H9 (cell line): ENCODE results near the gene FBXO27. TPM values are rescaled to one million over a fixed set of nuclear protein-coding genes. Genes with fewer than 3 reads are reported as not detected.

ENCODE experiments used
- DNase-seq: peaks from one replicate; pipeline ENCODE4 v3.0.0-alpha.2; 2017
- H2AFZ ChIP-seq: one replicate; pipeline ENCODE4 v1.6.1; 2013; ENCODE audit warnings: mild to moderate bottlenecking, low read length, control low read depth, moderate library complexity
- H2AK5ac ChIP-seq: 2 replicates; pipeline ENCODE4 v1.6.1; 2013; ENCODE audit warnings: low read length, control low read depth, mixed read lengths; ENCODE audit not compliant: insufficient read length
- H2BK120ac ChIP-seq: one replicate; pipeline ENCODE4 v1.6.1; 2013; ENCODE audit warnings: low read depth, mild to moderate bottlenecking, low read length, control low read depth, inconsistent platforms; ENCODE audit not compliant: poor library complexity, severe bottlenecking
- H2BK12ac ChIP-seq: 2 replicates; pipeline ENCODE4 v1.6.1; 2013; ENCODE audit warnings: low read length, control low read depth, mixed read lengths, low read depth; ENCODE audit not compliant: insufficient read length
- H2BK15ac ChIP-seq: 2 replicates; pipeline ENCODE4 v1.6.1; 2013; ENCODE audit warnings: low read depth, low read length, control low read depth
- H2BK20ac ChIP-seq: one replicate; pipeline ENCODE4 v1.6.1; 2013; ENCODE audit warnings: low read depth, mild to moderate bottlenecking, low read length, control low read depth, inconsistent platforms; ENCODE audit not compliant: poor library complexity, severe bottlenecking
- H2BK5ac ChIP-seq: 2 replicates; pipeline ENCODE4 v1.6.1; 2013; ENCODE audit warnings: low read length, control low read depth, mixed read lengths; ENCODE audit not compliant: insufficient read length
- H3K14ac ChIP-seq: 2 replicates; pipeline ENCODE4 v1.6.1; 2013; ENCODE audit warnings: low read length, control low read depth; ENCODE audit not compliant: insufficient read depth
- H3K18ac ChIP-seq: 2 replicates; pipeline ENCODE4 v1.6.1; 2013; ENCODE audit warnings: low read depth, mild to moderate bottlenecking, mixed read lengths, low read length, control low read depth; ENCODE audit not compliant: insufficient read length
- H3K23ac ChIP-seq: 2 replicates; pipeline ENCODE4 v1.6.1; 2013; ENCODE audit warnings: low read length, control low read depth, mixed read lengths, low read depth; ENCODE audit not compliant: insufficient read length
- H3K23me2 ChIP-seq: 2 replicates; pipeline ENCODE4 v1.6.1; 2013; ENCODE audit warnings: low read depth, mild to moderate bottlenecking, mixed read lengths, low read length, control low read depth; ENCODE audit not compliant: insufficient read length, poor library complexity, severe bottlenecking
- H3K27ac ChIP-seq: 2 replicates; pipeline ENCODE4 v1.5.1; 2013; ENCODE audit warnings: low read length, control low read depth, mixed read lengths, low read depth; ENCODE audit not compliant: insufficient read length
- H3K27me3 ChIP-seq: 2 replicates; pipeline ENCODE4 v1.6.1; 2013; ENCODE audit warnings: low read length, control low read depth, inconsistent platforms; ENCODE audit not compliant: insufficient read depth
- H3K4ac ChIP-seq: 2 replicates; pipeline ENCODE4 v1.6.1; 2013; ENCODE audit warnings: low read depth, mild to moderate bottlenecking, control low read depth, inconsistent platforms, low read length, moderate library complexity
- H3K4me1 ChIP-seq: 2 replicates; pipeline ENCODE4 v1.6.1; 2013; ENCODE audit warnings: low read length, control low read depth, inconsistent platforms; ENCODE audit not compliant: insufficient read depth
- H3K4me2 ChIP-seq: 2 replicates; pipeline ENCODE4 v1.6.1; 2013; ENCODE audit warnings: low read length, control low read depth, mixed read lengths; ENCODE audit not compliant: insufficient read length, insufficient read depth
- H3K56ac ChIP-seq: 2 replicates; pipeline ENCODE4 v1.6.1; 2013; ENCODE audit warnings: low read depth, mild to moderate bottlenecking, mixed read lengths, low read length, control low read depth; ENCODE audit not compliant: insufficient read length
- H3K79me1 ChIP-seq: 2 replicates; pipeline ENCODE4 v1.6.1; 2013; ENCODE audit warnings: low read depth, mild to moderate bottlenecking, moderate library complexity, low read length, control low read depth, inconsistent platforms; ENCODE audit not compliant: insufficient read depth, poor library complexity, severe bottlenecking
- H3K79me2 ChIP-seq: 2 replicates; pipeline ENCODE4 v1.6.1; 2013; ENCODE audit warnings: low read length, control low read depth, inconsistent platforms; ENCODE audit not compliant: insufficient read depth
- H3K9ac ChIP-seq: 2 replicates; pipeline ENCODE4 v1.6.1; 2013; ENCODE audit warnings: low read length, control low read depth, mixed read lengths; ENCODE audit not compliant: insufficient read length; ENCODE audit errors: extremely low read depth
- H3K9me3 ChIP-seq: one replicate; pipeline ENCODE4 v1.6.1; 2013; ENCODE audit warnings: low read depth, low read length, inconsistent platforms; ENCODE audit not compliant: control insufficient read depth
- H3T11ph ChIP-seq: one replicate; pipeline ENCODE4 v1.6.1; 2013; ENCODE audit warnings: mild to moderate bottlenecking, low read length, control low read depth, inconsistent platforms
- H4K20me1 ChIP-seq: one replicate; pipeline ENCODE4 v1.6.1; 2013; ENCODE audit not compliant: control insufficient read depth, insufficient read length, insufficient read depth
- H4K5ac ChIP-seq: 2 replicates; pipeline ENCODE4 v1.6.1; 2013; ENCODE audit warnings: low read depth, mild to moderate bottlenecking, mixed read lengths, low read length, control low read depth; ENCODE audit not compliant: insufficient read length
- H4K8ac ChIP-seq: replicated peaks from 2 replicates; pipeline ENCODE4 v1.6.1; 2013; ENCODE audit warnings: low read length, control low read depth, mixed read lengths, low read depth; ENCODE audit not compliant: insufficient read length
- H4K91ac ChIP-seq: 2 replicates; pipeline ENCODE4 v1.6.1; 2013; ENCODE audit warnings: low read depth, mild to moderate bottlenecking, moderate library complexity, mixed read lengths, low read length, control low read depth; ENCODE audit not compliant: insufficient read length
- H3K27ac Mint-ChIP-seq, 3 experiments: 2 replicates in 2 of 3; 3 replicates in 1 of 3; pipeline ENCODE4 v1.8.0; 2020 to 2021; ENCODE audit warnings: mixed read lengths in 3 of 3, mild to moderate bottlenecking in 1 of 3, moderate library complexity in 1 of 3
- H3K27me3 Mint-ChIP-seq: 2 replicates; pipeline ENCODE4 v1.8.0; 2021; ENCODE audit warnings: low read depth, mild to moderate bottlenecking, moderate library complexity, mixed read lengths
- H3K36me3 Mint-ChIP-seq, 3 experiments: 2 replicates in 2 of 3; 3 replicates in 1 of 3; pipeline ENCODE4 v1.8.0; 2020 to 2021; ENCODE audit warnings: low read depth in 3 of 3, mixed read lengths in 3 of 3; ENCODE audit not compliant: insufficient read depth in 1 of 3
- H3K4me1 Mint-ChIP-seq, 2 experiments: 2 replicates each; pipeline ENCODE4 v1.8.0; 2020; ENCODE audit warnings: mixed read lengths in 2 of 2
- H3K4me3 Mint-ChIP-seq, 2 experiments: 2 replicates in 1 of 2; 3 replicates in 1 of 2; pipeline ENCODE4 v1.8.0; 2020 to 2021; ENCODE audit warnings: mild to moderate bottlenecking in 2 of 2, mixed read lengths in 2 of 2, moderate library complexity in 1 of 2
- H3K9me3 Mint-ChIP-seq, 2 experiments: 2 replicates in 1 of 2; 3 replicates in 1 of 2; pipeline ENCODE4 v1.8.0; 2020; ENCODE audit warnings: mild to moderate bottlenecking in 2 of 2, mixed read lengths in 2 of 2, moderate library complexity in 1 of 2
- CTCF ChIP-seq: fragments of 200-600 bp; sonication (generic); conservative IDR thresholded peaks from 3 replicates; pipeline ENCODE4 v1.8.0; 2021; ENCODE audit warnings: antibody characterized with exemption, mild to moderate bottlenecking
- WGBS: extraction: QIAGEN DNeasy Blood & Tissue Kit; methylation state at CpG from one replicate; pipeline ENCODE4 v1.1.7; 2013; ENCODE audit warnings: missing lambda C conversion rate, low lambda C conversion rate, mixed read lengths; ENCODE audit not compliant: insufficient read length; ENCODE audit errors: extremely low coverage; 5-methylcytosine and 5-hydroxymethylcytosine counted together
- total RNA-seq: library from RNA; stranded (reverse); gene quantifications from 2 replicates; pipeline ENCODE4 v1.2.1, GENCODE V29; 2021

FBXO27 gene
- total RNA-seq, 1 experiment from 2014 or later = 14.5 TPM

GRCh38 chr19:39045506-39045905 is 13.2 kb upstream of the FBXO27 start:
- Histone ChIP-seq H3K9ac (no peak overlapping the region), H2BK20ac (no peak overlapping the region), H4K20me1 (no peaks in the 10 kb centered on the region), H4K5ac (no peak overlapping the region), H2BK15ac (no peak overlapping the region), H3K18ac (no peak overlapping the region), H3K9me3 (no peaks in the 10 kb centered on the region), H2AK5ac (no peak overlapping the region), H3K14ac (no peak overlapping the region), H2AFZ (no peak overlapping the region), H3K27ac (no peak overlapping the region), H3K79me2 (no peaks in the 10 kb centered on the region), H2BK5ac (no peak overlapping the region), H2BK12ac (no peak overlapping the region), H3K27me3 (no peaks in the 10 kb centered on the region), H3K79me1 (no peaks in the 10 kb centered on the region), H4K8ac (no peak overlapping the region), H3K4ac (no peak overlapping the region), H3K23ac (no peak overlapping the region), H3T11ph (no peak overlapping the region), H4K91ac (no peak overlapping the region), H3K23me2 (no peaks in the 10 kb centered on the region), H3K4me1 (no peaks in the 10 kb centered on the region), H3K56ac (no peak overlapping the region), H2BK120ac (no peak overlapping the region), H3K4me2 (no peak overlapping the region)
- no peak for DNase-seq
- Mint-ChIP-seq H3K9me3 (peaks cover 21 to 24% of the 10 kb centered on the region in 2 experiments), H3K4me3 (no peak overlapping the region), H3K4me1 (peaks cover 4% of the 10 kb centered on the region in 2 experiments; a peak in 2 of 4 replicates), H3K36me3 (peaks cover 7 to 13% (median 9%) of the 10 kb centered on the region in 3 experiments), H3K27ac (no peak overlapping the region; a peak in 2 of 7 replicates), H3K27me3 (peaks cover 20% of the 10 kb centered on the region)
- no CpG with 5 or more reads among the region's 6 CpGs for WGBS
- no peak for TF ChIP-seq CTCF
